GM12878 (cell line): ENCODE measurements around the gene ZDHHC18. TPM values are rescaled to one million over a fixed set of nuclear protein-coding genes. Genes with fewer than 3 reads are reported as not detected.
A peak's percentile ranks its signal among the peaks of the same experiment; 100 is the strongest.

ENCODE experiments used
- ATAC-seq: fragments of 200-7000 bp; cut with Tn5 transposase; 3 replicates; pipeline ENCODE4 v1.9.1; 2020; ENCODE audit warnings: mild to moderate bottlenecking, moderate library complexity
- BruUV-seq: library from RNA; stranded (reverse); fragments of 400-500 nt; replicated peaks from 2 replicates; lab custom pipeline; 2021; lab: Mats Ljungman, UMichigan
- CTCF ChIA-PET: fragments of 300-600 bp; sonication (Branson Sonifier 250); formaldehyde crosslinking; extraction: SDS; loops from one replicate; lab custom pipeline; 2021; ENCODE audit warnings: inconsistent platforms; lab: Yijun Ruan, JAX
- POLR2A ChIA-PET: fragments of 350-600 bp; formaldehyde crosslinking; extraction: SDS; loops from one replicate; lab custom pipeline; 2021; ENCODE audit warnings: inconsistent platforms; lab: Charles Lee
- RAD21 ChIA-PET: fragments of 300-600 bp; sonication (Branson Sonifier 250); formaldehyde crosslinking; loops from one replicate; lab custom pipeline; 2023; ENCODE audit warnings: antibody characterized with exemption; ENCODE audit not compliant: unreplicated experiment; lab: Charles Lee
- SMC1A ChIA-PET: fragments of 300-600 bp; sonication (Branson Sonifier 250); formaldehyde crosslinking; loops from one replicate; lab custom pipeline; 2023; ENCODE audit not compliant: unreplicated experiment, uncharacterized antibody; lab: Charles Lee
- DNase-seq: peaks from one replicate; pipeline ENCODE4 v3.0.0-alpha.2; 2011; ENCODE audit warnings: low read depth, low spot score
- FAIRE-seq: peaks from 3 replicates; lab custom pipeline; 2011; peaks lifted over from hg19 to GRCh38; lab: Jason Lieb, UNC
- H2AFZ ChIP-seq: 2 replicates; pipeline ENCODE4 v1.6.0; 2011; ENCODE audit warnings: low read depth, low read length, control low read depth; ENCODE audit not compliant: control insufficient read depth
- H3K27ac ChIP-seq: 2 replicates; pipeline ENCODE4 v1.5.1; 2011; ENCODE audit warnings: control low read depth; ENCODE audit not compliant: control insufficient read depth, insufficient read depth
- H3K27me3 ChIP-seq, 2 experiments: replicated peaks in 1 of 2; 2 replicates each; pipeline versions ENCODE4 v1.6.0 to v1.6.1; 2011; ENCODE audit warnings: low read length in 1 of 2; ENCODE audit not compliant: control insufficient read depth in 2 of 2, insufficient read depth in 2 of 2
- H3K36me3 ChIP-seq, 2 experiments: 2 replicates each; pipeline ENCODE4 v1.5.1; 2011; ENCODE audit warnings: low read length in 1 of 2; ENCODE audit not compliant: control insufficient read depth in 2 of 2, insufficient read depth in 2 of 2
- H3K4me1 ChIP-seq: 2 replicates; pipeline ENCODE4 v1.6.1; 2011; ENCODE audit warnings: mild to moderate bottlenecking, low read length, moderate library complexity, mixed read lengths; ENCODE audit not compliant: control insufficient read depth, insufficient read depth
- H3K4me2 ChIP-seq: 2 replicates; pipeline ENCODE4 v1.6.0; 2011; ENCODE audit warnings: control low read depth; ENCODE audit not compliant: control insufficient read depth, insufficient read depth
- H3K4me3 ChIP-seq: fragments of 200-600 bp; sonication (generic); 2 replicates; pipeline ENCODE4 v1.5.1; 2016
- H3K79me2 ChIP-seq: 2 replicates; pipeline ENCODE4 v1.6.0; 2011; ENCODE audit warnings: low read length; ENCODE audit not compliant: control insufficient read depth, insufficient read depth
- H3K9ac ChIP-seq: 2 replicates; pipeline ENCODE4 v1.8.0; 2011; ENCODE audit warnings: low read length, control low read depth, mixed read lengths; ENCODE audit not compliant: control insufficient read depth, insufficient read depth
- H3K9me3 ChIP-seq: replicated peaks from 3 replicates; pipeline ENCODE4 v1.5.1; 2011; ENCODE audit warnings: mild to moderate bottlenecking, low read length; ENCODE audit not compliant: control insufficient read depth, insufficient read depth
- H4K20me1 ChIP-seq: 2 replicates; pipeline ENCODE4 v1.6.0; 2011; ENCODE audit not compliant: control insufficient read depth, insufficient read depth
- CTCF ChIP-seq, 3 experiments: IDR thresholded peaks in 2 of 3; conservative IDR thresholded peaks in 1 of 3; 2 replicates each; pipeline ENCODE4 v1.5.1; 2011; ENCODE audit warnings: low read depth in 3 of 3, low read length in 3 of 3, mild to moderate bottlenecking in 3 of 3, control low read depth in 2 of 3, moderate library complexity in 2 of 3, inconsistent platforms in 1 of 3, mixed read lengths in 1 of 3; ENCODE audit not compliant: control insufficient read depth in 2 of 3, insufficient read depth in 1 of 3; ENCODE audit errors: extremely low read depth in 1 of 3
- MTA3 ChIP-seq: IDR thresholded peaks from 2 replicates; pipeline ENCODE4 v1.6.1; 2012; ENCODE audit warnings: low read length, inconsistent platforms, borderline replicate concordance
- POLR2A ChIP-seq: IDR thresholded peaks from 2 replicates; pipeline ENCODE4 v1.6.1; 2011; ENCODE audit warnings: low read depth, mild to moderate bottlenecking, low read length
- ZNF687 ChIP-seq: fragments of 450-650 bp; IDR thresholded peaks from 2 replicates; pipeline ENCODE4 v1.6.1; 2017; ENCODE audit warnings: mild to moderate bottlenecking, moderate library complexity
- WGBS: methylation state at CpG from one replicate; pipeline ENCODE4 v1.1.6; 2016; ENCODE audit warnings: low lambda C conversion rate; ENCODE audit not compliant: insufficient replicate concordance, insufficient coverage; ENCODE audit errors: missing lambda C conversion rate; 5-methylcytosine and 5-hydroxymethylcytosine counted together
- in situ Hi-C: fragments of 300-500 bp; cut with MboI; formaldehyde crosslinking; loops from 9 replicates; pipeline ENCODE4 v1.14.3; 2018; ENCODE audit warnings: mixed read lengths
- intact Hi-C: fragments of 100-400 bp; cut with micrococcal nuclease; formaldehyde crosslinking; loops from one replicate; pipeline ENCODE4 v1.14.2; 2022; ENCODE audit not compliant: unreplicated experiment
- polyA plus RNA-seq, 11 experiments: library from polyadenylated mRNA; depleted of rRNA in 4 of 11; unstranded in 6 of 11; stranded (reverse) in 5 of 11; fragments of >200 nt; fragmentation: Nextera tagmentation in 4 of 11; fragmentation: Illumina TruSeq in 1 of 11; extraction: Ambion mirVana in 4 of 11; extraction: Trizol in 1 of 11; gene quantifications; 1 replicate in 1 of 11; 2 replicates in 10 of 11; pipeline versions ENCODE4 v1.2.1 to v1.2.3, GENCODE V29; 2011 to 2016; ENCODE audit warnings: inconsistent platforms in 2 of 11, missing spikeins in 2 of 11, low read depth in 1 of 11
- total RNA-seq, 4 experiments: library from RNA; depleted of rRNA in 3 of 4; stranded (reverse); fragments of >200 nt in 3 of 4; fragmentation: Illumina TruSeq in 1 of 4; extraction: Trizol in 1 of 4; gene quantifications; 2 replicates each; pipeline versions ENCODE4 v1.2.1 to v1.2.3, GENCODE V29; 2013 to 2021
- TF ChIP-seq, protein P1 (sequence below): IDR thresholded peaks from 2 replicates; pipeline ENCODE4 v1.6.1; 2011; ENCODE audit warnings: mild to moderate bottlenecking, low read depth, low read length, moderate library complexity; ENCODE audit not compliant: insufficient replicate concordance

The ZDHHC18 gene
- total and polyA plus RNA-seq, 10 of the 15 experiments (the other 5 are each of a cell fraction or from before 2014, with no cell fraction given) = 0.40 to 81.2 (median 21.3) TPM

GRCh38 chr1:26848941-26849774 is 22.7 kb downstream of the ZDHHC18 start:
- ATAC-seq (no peak), FAIRE-seq (no peak), DNase-seq (no peak)
- BruUV-seq = no TSS peak
- POLR2A ChIA-PET = interaction anchor here (0.6 to 1.6 kb wide), 5 partner anchors 9 to 20 kb away, joined by 3 to 6 read pairs (median 5); no protein-coding TSS in a partner anchor
- RAD21 ChIA-PET = interaction anchor here (1.7 to 1.9 kb wide), 4 partner anchors 10 to 38 kb away, joined by 4 to 7 read pairs (median 6); no protein-coding TSS in a partner anchor
- SMC1A ChIA-PET = interaction anchor here (2.1 to 2.3 kb wide), 2 partner anchors 28 to 38 kb away, joined by 6 to 8 read pairs; no protein-coding TSS in a partner anchor
- CTCF ChIA-PET = interaction anchor here (0.5 to 2.6 kb wide), 9 partner anchors 10 to 247 kb away, joined by 3 to 15 read pairs (median 4); no protein-coding TSS in a partner anchor
- Histone ChIP-seq H3K79me2 (peaks cover 1% of the 10 kb centered on the region; the same call in 1 of the 2 replicates), H3K9me3 (no peaks in the 10 kb centered on the region), H3K27me3 (no peaks in the 10 kb centered on the region), H3K36me3 (peaks cover 38 to 47% of the 10 kb centered on the region in 2 experiments), H3K9ac (no peak overlapping the region), H3K4me1 (no peaks in the 10 kb centered on the region), H3K4me2 (no peak overlapping the region), H2AFZ (no peak overlapping the region), H3K4me3 (no peak overlapping the region), H4K20me1 (no peaks in the 10 kb centered on the region), H3K27ac (no peak overlapping the region)
- intact Hi-C loops = no loop called here
- 87% methylated on average over 10 of the region's 10 CpGs for WGBS
- in situ Hi-C loops = no loop called here
- TF ChIP-seq MTA3 (no peak), POLR2A (peak; percentile 14; the same call in 1 of the 2 replicates)

GRCh38 chr1:26851106-26851684 is 24.7 kb downstream of the ZDHHC18 start:
- Histone ChIP-seq H3K9ac (no peak overlapping the region), H3K9me3 (no peaks in the 10 kb centered on the region), H4K20me1 (no peaks in the 10 kb centered on the region), H3K27ac (no peak overlapping the region), H3K27me3 (no peaks in the 10 kb centered on the region), H3K36me3 (peaks cover 39 to 53% of the 10 kb centered on the region in 2 experiments), H3K4me2 (no peak overlapping the region), H3K4me1 (no peaks in the 10 kb centered on the region), H2AFZ (no peak overlapping the region), H3K4me3 (no peak overlapping the region), H3K79me2 (no peaks in the 10 kb centered on the region)
- RAD21 ChIA-PET = interaction anchor here (0.9 to 1.8 kb wide), 4 partner anchors 23 to 40 kb away, joined by 3 to 7 read pairs (median 3); no protein-coding TSS in a partner anchor
- FAIRE-seq (no peak), DNase-seq (no peak), ATAC-seq (no peak)
- intact Hi-C loops (no loop called here), in situ Hi-C loops (no loop called here)
- whole genome bisulfite sequencing = 93% methylated on average over 12 of the region's 12 CpGs
- TF ChIP-seq CTCF (IDR thresholded peaks at IDR 0.05 in 2 of 3, conservative IDR thresholded peaks at IDR 0.05 in 1 of 3; ENCODE audit: control insufficient read depth in 2 of 3, extremely low read depth in 1 of 3, insufficient read depth in 1 of 3, low read depth in 3 of 3, low read length in 3 of 3) (0 out of 6 replicates have a peak, but pooled peaks of 2 of the 3 experiments have one; percentile 5), ZNF687 (no peak)
- TF ChIP-seq, protein P1, sequence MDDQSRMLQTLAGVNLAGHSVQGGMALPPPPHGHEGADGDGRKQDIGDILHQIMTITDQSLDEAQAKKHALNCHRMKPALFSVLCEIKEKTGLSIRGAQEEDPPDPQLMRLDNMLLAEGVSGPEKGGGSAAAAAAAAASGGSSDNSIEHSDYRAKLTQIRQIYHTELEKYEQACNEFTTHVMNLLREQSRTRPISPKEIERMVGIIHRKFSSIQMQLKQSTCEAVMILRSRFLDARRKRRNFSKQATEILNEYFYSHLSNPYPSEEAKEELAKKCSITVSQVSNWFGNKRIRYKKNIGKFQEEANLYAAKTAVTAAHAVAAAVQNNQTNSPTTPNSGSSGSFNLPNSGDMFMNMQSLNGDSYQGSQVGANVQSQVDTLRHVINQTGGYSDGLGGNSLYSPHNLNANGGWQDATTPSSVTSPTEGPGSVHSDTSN = no peak
- CTCF ChIA-PET = interaction anchor here (0.5 to 2.6 kb wide), 6 partner anchors 11 to 200 kb away, joined by 3 to 15 read pairs (median 4); no protein-coding TSS in a partner anchor
- SMC1A ChIA-PET = interaction anchor here (2.1 to 2.3 kb wide), 2 partner anchors 30 to 40 kb away, joined by 6 to 8 read pairs; no protein-coding TSS in a partner anchor
- BruUV-seq = no TSS peak
- POLR2A ChIA-PET = no interaction called here
